GM18499 (cell line): Measurements from ENCODE around the gene CSF2.

Experiments used
- ATAC-seq: cut with Tn5 transposase; IDR thresholded peaks from one replicate; pipeline ENCODE4 v1.9.1; 2021; ENCODE audit warnings: moderate number of reproducible peaks; ENCODE audit not compliant: insufficient read depth, unreplicated experiment

The CSF2 gene

GRCh38 chr5:132083071-132083678 lies 9.6 kb downstream of the CSF2 start:
- ATAC-seq, result no peak

GRCh38 chr5:132085686-132086085 lies 12.1 kb downstream of the CSF2 start:
- no peak for ATAC-seq

- ATAC-seq, result no peak
Observed at GRCh38 chr5:132086277-132086794, 12.7 kb downstream of the CSF2 start.

GRCh38 chr5:132087176-132087575 lies 13.6 kb downstream of the CSF2 start:
- ATAC-seq, result no peak

GRCh38 chr5:132087661-132088060 lies 14.1 kb downstream of the CSF2 start:
- ATAC-seq, result no peak

GRCh38 chr5:132089363-132089762 lies 15.8 kb downstream of the CSF2 start:
- no peak for ATAC-seq

GRCh38 chr5:132090107-132090506 lies 16.5 kb downstream of the CSF2 start:
- ATAC-seq, result no peak

GRCh38 chr5:132093271-132093670 lies 19.7 kb downstream of the CSF2 start:
- no peak for ATAC-seq

GRCh38 chr5:132094393-132095076 lies 20.9 kb downstream of the CSF2 start:
- ATAC-seq, result no peak

- no peak for ATAC-seq
Observed at GRCh38 chr5:132095077-132095410, 21.5 kb downstream of the CSF2 start.

GRCh38 chr5:132095424-132095972 lies 21.9 kb downstream of the CSF2 start:
- no peak for ATAC-seq

- ATAC-seq, result no peak
Observed at GRCh38 chr5:132096904-132097303, 23.3 kb downstream of the CSF2 start.

- ATAC-seq, result no peak
Observed at GRCh38 chr5:132098151-132098594, 24.6 kb downstream of the CSF2 start.

GRCh38 chr5:132098621-132099020 lies 25.0 kb downstream of the CSF2 start:
- ATAC-seq, result no peak

GRCh38 chr5:132099076-132099748 lies 25.6 kb downstream of the CSF2 start:
- peak; percentile 27 for ATAC-seq

- ATAC-seq, result no peak
Observed at GRCh38 chr5:132099905-132100304, 26.3 kb downstream of the CSF2 start.

GRCh38 chr5:132100672-132101261 lies 27.2 kb downstream of the CSF2 start:
- no peak for ATAC-seq

- ATAC-seq, result no peak
Observed at GRCh38 chr5:132101385-132101880, 27.8 kb downstream of the CSF2 start.

- no peak for ATAC-seq
Observed at GRCh38 chr5:132102101-132102701, 28.6 kb downstream of the CSF2 start.

GRCh38 chr5:132102944-132103331 lies 29.3 kb downstream of the CSF2 start:
- ATAC-seq, result no peak
